IPS-NIHi7 (cell line): Measurements from ENCODE around the gene C15orf40.
"Not testable (repeated sequence)": the region's sequence is repeated elsewhere in the genome, so short reads cannot be mapped to it uniquely, and the experiment has no call there.

Experiments
- DNase-seq: peaks from one replicate; pipeline ENCODE4 v3.0.0; 2012; ENCODE audit warnings: mixed read lengths; ENCODE audit errors: extremely low spot score

C15orf40 gene

DNA sequence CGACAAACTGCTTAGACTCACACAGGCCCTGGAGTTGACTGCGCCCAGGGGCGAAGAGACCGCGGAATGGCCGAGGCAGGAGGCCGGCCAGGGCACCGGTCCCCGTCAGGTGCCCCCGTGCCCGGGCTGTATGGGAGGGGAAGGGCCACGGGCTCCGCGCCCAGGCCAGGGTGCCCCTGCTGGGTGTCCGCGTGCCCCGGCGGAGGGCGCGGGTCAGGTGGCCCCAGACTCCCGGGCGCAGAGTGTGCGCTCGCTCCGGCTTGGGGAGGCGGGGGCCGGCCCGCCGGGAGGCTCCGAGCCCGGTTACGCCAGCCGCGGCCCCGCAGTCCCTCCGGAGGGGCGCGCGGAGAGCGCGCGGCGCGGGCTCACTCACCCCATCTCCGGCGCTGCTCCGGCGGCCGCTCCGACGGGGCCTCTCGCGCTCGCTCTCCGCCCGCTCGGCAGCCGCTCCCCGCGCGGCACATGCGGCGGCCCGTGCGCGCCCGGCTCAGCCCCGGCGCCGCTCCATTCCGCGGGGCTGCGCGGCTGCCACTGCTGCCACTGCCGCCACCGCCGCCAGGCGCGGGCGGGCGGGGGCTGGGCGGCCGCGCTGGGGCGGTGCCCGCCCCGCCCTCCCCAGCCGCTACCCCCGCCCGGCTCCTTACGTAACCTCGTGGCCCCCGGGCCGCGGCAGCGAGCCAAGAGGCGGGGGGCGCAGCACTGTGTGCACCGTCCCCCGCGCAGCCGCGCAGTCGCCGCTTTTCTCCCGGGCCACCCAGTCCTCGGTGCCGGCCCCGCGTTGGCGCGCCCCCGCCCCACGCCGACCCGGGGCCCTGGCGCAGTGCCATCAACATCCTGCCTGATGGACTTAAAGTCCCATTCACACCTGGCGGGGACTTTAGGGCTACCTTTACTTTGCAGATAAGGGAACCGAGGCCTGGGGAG lies 59.0 kb downstream of the C15orf40 start, which contains the start of gene HOMER2:
TSS of gene HOMER2 (minus strand) at position 563 of the 924 bp plus-strand sequence. CDS start at position 378, 185 bp downstream.
- peak; percentile 70 for DNase-seq

DNA sequence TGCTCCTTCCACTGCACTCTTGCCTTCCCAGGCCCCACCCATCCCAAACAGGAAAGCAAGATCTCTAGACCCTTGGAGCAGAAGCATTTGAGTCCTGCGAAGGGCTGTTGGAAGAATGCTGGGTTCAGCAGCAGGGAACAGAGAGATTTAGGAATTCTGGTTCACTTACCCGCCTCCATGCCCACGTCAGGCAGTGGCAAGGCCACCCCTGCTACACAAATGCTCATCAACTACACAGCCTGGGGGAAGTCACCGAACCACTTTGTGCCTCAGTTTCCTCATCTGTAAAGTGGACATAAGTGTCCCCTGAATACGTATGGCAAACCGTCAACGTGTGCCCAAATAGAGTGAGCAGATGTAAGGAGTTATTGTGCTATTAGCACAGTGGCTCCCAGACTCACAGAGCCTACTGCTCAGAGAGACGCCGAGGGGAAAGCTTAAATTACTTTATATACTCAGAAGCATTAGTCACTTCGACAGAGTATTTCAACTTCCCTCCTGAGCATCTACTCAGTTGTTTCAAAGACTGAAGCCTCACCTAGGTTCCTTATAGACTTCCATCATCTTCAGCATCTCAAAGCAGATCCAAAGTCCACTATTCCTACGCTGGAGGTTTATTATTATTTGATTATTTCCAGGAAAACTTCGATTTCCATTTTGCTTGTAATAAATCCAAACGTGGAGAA lies 59.8 kb downstream of the C15orf40 start:
- DNase-seq, result no peak

DNA sequence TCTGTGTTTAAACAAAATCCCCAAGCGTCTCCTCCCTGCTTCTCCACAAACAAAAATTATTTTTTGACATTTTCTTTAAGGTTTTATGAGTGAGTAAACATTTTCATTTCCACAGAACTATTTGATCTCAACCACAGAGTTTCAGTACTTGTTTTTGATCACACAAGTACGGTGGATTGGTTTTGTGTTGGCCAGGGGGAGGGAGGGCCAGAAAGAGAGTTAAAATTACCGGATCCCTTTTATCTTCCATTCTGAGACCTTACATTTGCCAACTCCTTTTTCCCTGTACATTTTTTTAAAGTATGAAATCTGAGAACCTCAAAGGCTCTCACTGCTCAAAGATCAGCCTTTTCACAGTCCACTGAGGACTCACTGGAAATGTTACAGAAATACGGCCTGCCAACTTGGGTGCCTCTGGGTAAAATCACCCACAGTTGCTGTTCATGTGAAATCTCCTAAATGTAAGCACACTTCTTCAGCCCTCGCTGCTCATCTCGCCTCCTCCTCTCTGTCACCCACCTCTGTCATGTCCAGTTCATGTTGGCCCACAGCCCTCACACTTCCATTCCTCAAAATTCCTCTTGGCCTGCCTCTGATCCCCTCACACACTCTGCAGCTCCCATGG lies 60.6 kb downstream of the C15orf40 start:
- DNase-seq, result no peak

DNA sequence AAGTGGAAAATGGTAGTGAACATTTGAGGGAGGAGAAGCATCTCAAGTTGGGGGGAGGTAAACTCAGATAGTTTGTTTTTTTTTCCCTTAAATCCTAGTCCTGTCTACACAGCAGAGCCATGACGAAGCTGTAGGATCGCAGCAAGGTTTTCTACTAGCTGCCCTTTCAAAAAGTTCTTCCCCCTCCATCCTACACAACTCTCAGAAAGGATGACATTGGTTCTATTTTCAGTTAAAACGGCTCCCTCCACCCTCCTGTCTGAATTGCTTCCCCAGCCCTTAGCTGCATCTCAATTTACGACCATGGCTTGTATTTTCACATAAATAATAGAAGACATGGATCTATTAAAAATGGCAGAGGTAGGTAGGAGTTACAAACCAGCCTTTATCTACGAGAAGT lies 61.1 kb downstream of the C15orf40 start:
- DNase-seq, result no peak

DNA sequence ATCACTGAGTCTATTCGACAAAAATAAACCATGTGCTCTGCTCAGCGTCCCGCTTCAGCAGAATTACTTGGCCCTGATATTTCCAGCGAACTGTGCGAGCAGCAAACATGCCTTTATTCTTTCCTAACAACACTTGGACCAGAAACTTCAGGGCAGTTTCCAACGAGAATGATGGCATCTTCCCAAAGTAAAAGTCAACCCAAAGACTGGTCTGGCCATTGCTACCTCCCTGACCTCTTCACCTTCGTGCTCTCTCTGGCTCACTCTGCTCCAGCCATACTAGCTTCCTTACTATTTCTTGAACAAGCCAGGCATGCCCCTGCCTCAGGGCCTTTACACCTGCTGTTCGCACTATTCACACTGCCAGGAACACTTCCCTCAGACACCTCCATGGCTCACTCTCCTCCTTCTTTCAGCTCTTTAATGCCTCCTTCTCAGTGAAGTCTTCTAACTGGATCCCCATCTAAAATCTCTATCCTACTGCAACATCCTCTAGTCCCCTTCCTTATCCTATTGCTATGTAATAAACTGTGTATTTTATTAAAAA lies 65.2 kb downstream of the C15orf40 start:
- DNase-seq, result no peak

DNA sequence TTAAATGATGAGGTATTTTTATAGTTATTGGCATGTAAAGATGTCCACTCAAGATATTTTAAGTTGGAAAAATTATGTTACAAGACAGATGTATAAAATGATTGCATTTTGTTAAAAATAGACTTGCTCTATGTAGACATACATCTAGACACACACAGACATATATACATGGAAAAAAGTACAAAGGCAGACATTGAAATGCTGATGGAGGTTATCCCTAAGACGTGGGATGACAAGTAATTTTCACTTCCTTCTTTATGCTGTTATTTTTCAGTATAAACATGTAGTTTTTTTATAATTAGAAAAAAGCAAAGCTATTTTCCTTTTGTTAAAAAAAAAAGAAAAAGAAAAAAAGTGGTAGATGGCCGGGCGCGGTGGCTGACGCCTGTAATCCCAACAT lies 66.1 kb downstream of the C15orf40 start:
- no peak for DNase-seq

DNA sequence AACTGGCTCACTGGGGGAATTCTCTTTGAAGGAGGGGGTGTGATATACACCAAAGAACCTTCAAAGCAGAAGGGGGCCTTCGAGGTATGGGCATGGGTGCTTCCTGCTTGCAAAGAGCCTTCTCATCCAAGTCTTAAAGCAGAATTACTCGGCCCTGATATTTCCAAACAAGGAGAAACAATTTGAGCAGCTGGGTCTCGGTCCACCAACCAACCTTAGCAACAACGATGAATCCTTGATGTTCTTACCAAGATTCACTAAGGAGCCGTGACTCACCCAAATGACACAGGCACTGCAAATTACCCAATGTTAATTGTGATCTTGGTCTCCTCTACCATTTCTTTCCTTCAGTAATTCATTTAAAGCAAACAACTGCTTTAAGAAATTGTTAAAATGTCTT lies 66.6 kb downstream of the C15orf40 start:
- DNase-seq, result no peak

DNA sequence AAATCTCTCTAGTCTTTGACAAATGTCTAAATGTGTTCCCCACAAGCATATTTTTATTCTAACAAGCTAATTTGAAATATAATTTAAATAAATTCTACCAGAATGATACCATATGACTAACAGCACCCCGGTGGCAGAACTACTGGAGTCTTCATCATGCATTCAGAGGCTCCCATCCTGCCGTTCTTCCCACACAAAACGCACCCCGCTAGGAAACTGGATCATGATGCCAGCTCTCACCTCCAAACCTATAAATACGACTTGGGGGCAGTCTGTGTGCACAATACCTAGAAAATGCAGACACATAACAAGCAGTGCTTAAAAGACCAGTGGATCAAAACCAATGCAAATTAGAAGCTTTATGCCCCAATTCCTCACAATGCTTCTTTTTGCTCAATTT lies 67.4 kb downstream of the C15orf40 start:
- DNase-seq, result no peak

DNA sequence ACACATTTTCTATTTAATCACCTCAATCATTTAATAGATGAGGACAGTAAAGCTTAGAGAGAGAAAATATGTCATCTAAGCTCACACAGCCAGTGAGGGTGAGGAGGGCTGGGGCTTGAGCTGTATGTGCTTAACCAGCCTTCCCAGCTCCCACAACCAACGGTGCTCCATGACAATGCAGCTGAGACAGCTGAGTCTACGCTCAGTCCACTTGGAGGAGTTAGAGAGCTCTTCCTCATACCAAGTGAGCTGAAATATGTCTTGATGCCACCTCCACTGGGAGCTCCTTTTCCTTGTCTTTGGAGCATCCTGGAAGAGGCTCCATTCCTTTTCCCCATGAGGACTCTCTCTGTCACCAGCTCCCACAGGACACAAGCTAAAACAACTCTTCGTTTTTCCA lies 68.3 kb downstream of the C15orf40 start:
- DNase-seq, result peak; percentile 39

DNA sequence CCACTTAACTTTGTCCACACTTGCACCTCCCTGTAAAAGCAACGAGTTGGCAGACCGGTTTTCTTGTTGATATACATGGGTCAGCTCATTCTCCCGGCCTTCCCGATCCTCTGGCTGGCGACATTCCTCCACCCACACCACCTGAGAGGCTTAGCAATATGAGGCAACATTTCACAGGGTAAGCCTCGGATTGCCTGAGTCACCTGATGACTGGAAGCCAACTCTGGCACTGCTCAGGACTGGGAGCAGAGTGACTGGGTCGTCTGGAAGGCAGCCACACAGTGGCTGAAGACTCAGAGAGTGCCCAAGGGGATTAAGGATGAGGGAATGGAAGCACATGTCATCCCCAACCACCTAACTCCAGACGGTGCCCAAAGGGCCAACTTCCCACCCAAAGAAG lies 68.7 kb downstream of the C15orf40 start:
- DNase-seq, result no peak

DNA sequence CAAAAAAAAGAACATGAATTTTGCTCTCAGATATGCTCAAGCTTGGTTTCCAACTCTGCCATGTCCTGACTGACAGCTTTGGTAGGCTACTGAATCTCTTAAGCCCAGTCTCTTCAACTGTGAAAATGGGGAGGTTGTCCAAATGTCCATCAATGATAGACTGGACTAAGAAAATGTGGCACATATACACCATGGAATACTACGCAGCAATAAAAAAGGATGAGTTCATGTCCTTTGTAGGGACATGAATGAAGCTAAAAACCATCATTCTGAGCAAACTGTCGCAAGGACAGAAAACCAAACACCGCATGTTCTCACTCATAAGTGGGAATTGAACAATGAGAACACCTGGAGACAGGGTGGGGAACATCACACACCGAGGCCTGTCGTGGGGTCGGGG lies 71.8 kb downstream of the C15orf40 start:
- not testable (repeated sequence) for DNase-seq
